Smooth muscle cell of the coronary artery (primary cell): Measurements from ENCODE around the gene XCL1. TPM values are rescaled to one million over a fixed set of nuclear protein-coding genes. Genes with fewer than 3 reads are reported as not detected.

ENCODE experiments used
- total RNA-seq: library from RNA; depleted of rRNA; stranded (reverse); fragments of >200 nt; gene quantifications from 2 replicates; pipeline ENCODE4 v1.2.3, GENCODE V29; 2014; ENCODE audit warnings: low replicate concordance

The XCL1 gene, protein sequence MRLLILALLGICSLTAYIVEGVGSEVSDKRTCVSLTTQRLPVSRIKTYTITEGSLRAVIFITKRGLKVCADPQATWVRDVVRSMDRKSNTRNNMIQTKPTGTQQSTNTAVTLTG
- total RNA-seq: not detected in 2 replicates

DNA sequence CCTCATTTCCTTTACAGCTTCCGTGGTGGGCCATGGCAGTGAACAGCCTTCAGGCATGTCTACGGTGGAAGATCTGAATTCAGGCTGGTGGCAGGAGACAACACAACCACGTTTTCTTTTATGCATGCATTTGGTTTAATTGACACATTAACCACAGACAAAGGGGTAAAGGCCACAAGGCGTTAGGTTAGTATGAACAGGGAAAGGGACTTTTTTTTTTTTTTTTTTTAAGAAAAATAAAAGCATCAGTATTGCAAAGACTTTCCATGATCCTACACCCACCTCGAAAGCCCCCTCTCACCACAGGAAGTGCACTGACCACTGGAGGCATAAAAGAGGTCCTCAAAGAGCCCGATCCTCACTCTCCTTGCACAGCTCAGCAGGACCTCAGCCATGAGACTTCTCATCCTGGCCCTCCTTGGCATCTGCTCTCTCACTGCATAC lies at the start of gene XCL1:
Gene XCL1 (plus strand): TSS at position 361 of the 444 bp plus-strand sequence. CDS start 33 bp downstream, at position 394.

DNA sequence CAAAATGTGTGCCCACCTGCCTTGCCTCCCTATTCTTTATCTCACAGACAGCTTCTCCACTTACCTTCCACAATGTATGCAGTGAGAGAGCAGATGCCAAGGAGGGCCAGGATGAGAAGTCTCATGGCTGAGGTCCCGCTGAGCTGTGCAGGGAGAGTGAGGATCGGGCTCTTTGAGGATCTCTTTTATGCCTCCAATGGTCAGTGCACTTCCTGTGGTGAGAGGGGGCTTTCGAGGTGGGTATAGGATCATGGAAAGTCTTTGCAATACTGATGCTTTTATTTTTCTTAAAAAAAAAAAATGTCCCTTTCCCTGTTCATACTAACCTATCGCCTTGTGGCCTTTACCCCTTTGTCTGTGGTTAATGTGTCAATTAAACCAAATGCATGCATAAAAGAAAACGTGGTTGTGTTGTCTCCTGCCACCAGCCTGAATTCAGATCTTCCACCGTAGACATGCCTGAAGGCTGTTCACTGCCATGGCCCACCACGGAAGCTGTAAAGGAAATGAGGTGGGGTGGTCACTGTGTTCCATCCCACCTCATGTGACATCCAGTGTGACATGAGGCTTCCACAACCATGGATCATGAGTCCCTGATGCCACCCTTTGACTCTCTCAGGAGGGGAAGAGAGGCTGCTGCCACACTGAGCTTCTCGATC lies 32.4 kb upstream of the XCL1 start, which contains the start of gene XCL2:
Gene XCL2 (minus strand): TSS at position 158 of the 659 bp plus-strand sequence. CDS start 33 bp downstream, at position 125.

Other genes with a start within 250 kb of the XCL1 start
- not detected in 2 replicates for gene XCL2, start 32.6 kb upstream of the XCL1 start, total RNA-seq
- under 0.01 and 5.5 TPM in 2 replicates for gene DPT, start 152.6 kb downstream of the XCL1 start, total RNA-seq